Measurements from ENCODE around the gene GRIN3B.

GRIN3B gene

GRCh38 chr19:1046836-1047695, 46.8 kb downstream of the GRIN3B start:
- Histone ChIP-seq H3K4me3 (ENCODE audit: low read length) (no peak overlapping the region), H2AFZ (ENCODE audit: low read depth, low read length) (no peak overlapping the region), H3K9me3 (ENCODE audit: low read length) (peaks cover 3% of the 10 kb centered on the region), H3K27me3 (ENCODE audit: insufficient read depth, low read length) (no peaks in the 10 kb centered on the region), H3K36me3 (ENCODE audit: insufficient read depth, low read length) (no peaks in the 10 kb centered on the region), H3K4me1 (ENCODE audit: insufficient read depth, low read length) (no peaks in the 10 kb centered on the region)

- Histone ChIP-seq H3K36me3 (ENCODE audit: insufficient read depth, low read length) (no peaks in the 10 kb centered on the region), H2AFZ (ENCODE audit: low read depth, low read length) (no peak overlapping the region), H3K4me1 (ENCODE audit: insufficient read depth, low read length) (no peaks in the 10 kb centered on the region), H3K27me3 (ENCODE audit: insufficient read depth, low read length) (no peaks in the 10 kb centered on the region), H3K4me3 (ENCODE audit: low read length) (no peak overlapping the region), H3K9me3 (ENCODE audit: low read length) (peaks cover 3% of the 10 kb centered on the region)
Measured at GRCh38 chr19:1047696-1048147, 47.5 kb downstream of the GRIN3B start.

GRCh38 chr19:1049106-1049505, 48.9 kb downstream of the GRIN3B start:
- H3K27me3 ChIP-seq (ENCODE audit: insufficient read depth, low read length), result no peaks in the 10 kb centered on the region

GRCh38 chr19:1049800-1050199, 49.6 kb downstream of the GRIN3B start:
- Histone ChIP-seq H3K9me3 (ENCODE audit: low read length) (peaks cover 3% of the 10 kb centered on the region), H3K27me3 (ENCODE audit: insufficient read depth, low read length) (no peaks in the 10 kb centered on the region), H3K4me1 (ENCODE audit: insufficient read depth, low read length) (no peaks in the 10 kb centered on the region), H3K36me3 (ENCODE audit: insufficient read depth, low read length) (no peaks in the 10 kb centered on the region), H2AFZ (ENCODE audit: low read depth, low read length) (no peak overlapping the region), H3K4me3 (ENCODE audit: low read length) (no peak overlapping the region)

More at GRCh38 chr19:1049106-1049505, 48.9 kb downstream of the GRIN3B start:
- Histone ChIP-seq H3K4me3 (ENCODE audit: low read length) (no peak overlapping the region), H3K4me1 (ENCODE audit: insufficient read depth, low read length) (no peaks in the 10 kb centered on the region), H3K36me3 (ENCODE audit: insufficient read depth, low read length) (no peaks in the 10 kb centered on the region), H3K9me3 (ENCODE audit: low read length) (peaks cover 3% of the 10 kb centered on the region), H2AFZ (ENCODE audit: low read depth, low read length) (no peak overlapping the region)

- Histone ChIP-seq H3K4me1 (ENCODE audit: insufficient read depth, low read length) (no peaks in the 10 kb centered on the region), H3K4me3 (ENCODE audit: low read length) (no peak overlapping the region), H3K9me3 (ENCODE audit: low read length) (peaks cover 3% of the 10 kb centered on the region), H3K36me3 (ENCODE audit: insufficient read depth, low read length) (no peaks in the 10 kb centered on the region), H3K27me3 (ENCODE audit: insufficient read depth, low read length) (no peaks in the 10 kb centered on the region), H2AFZ (ENCODE audit: low read depth, low read length) (no peak overlapping the region)
Measured at GRCh38 chr19:1050989-1051788, 51.0 kb downstream of the GRIN3B start.

- no peak overlapping the region for H3K4me3 ChIP-seq (ENCODE audit: low read length)
- peaks cover 3% of the 10 kb centered on the region for H3K9me3 ChIP-seq (ENCODE audit: low read length)
- no peaks in the 10 kb centered on the region for H3K4me1 ChIP-seq (ENCODE audit: insufficient read depth, low read length)
- H3K27me3 ChIP-seq (ENCODE audit: insufficient read depth, low read length), result no peaks in the 10 kb centered on the region
- H2AFZ ChIP-seq (ENCODE audit: low read depth, low read length), result no peak overlapping the region
- H3K36me3 ChIP-seq (ENCODE audit: insufficient read depth, low read length), result no peaks in the 10 kb centered on the region
Measured at GRCh38 chr19:1051791-1052190, 51.6 kb downstream of the GRIN3B start.

- H3K9me3 ChIP-seq (ENCODE audit: low read length), result peaks cover 3% of the 10 kb centered on the region
- no peak overlapping the region for H2AFZ ChIP-seq (ENCODE audit: low read depth, low read length)
- no peaks in the 10 kb centered on the region for H3K36me3 ChIP-seq (ENCODE audit: insufficient read depth, low read length)
- H3K27me3 ChIP-seq (ENCODE audit: insufficient read depth, low read length), result no peaks in the 10 kb centered on the region
- H3K4me1 ChIP-seq (ENCODE audit: insufficient read depth, low read length), result no peaks in the 10 kb centered on the region
- H3K4me3 ChIP-seq (ENCODE audit: low read length), result no peak overlapping the region
Measured at GRCh38 chr19:1052349-1052975, 52.2 kb downstream of the GRIN3B start.

GRCh38 chr19:1053176-1054101, 53.2 kb downstream of the GRIN3B start:
- no peak overlapping the region for H3K4me3 ChIP-seq (ENCODE audit: low read length)
- H3K36me3 ChIP-seq (ENCODE audit: insufficient read depth, low read length), result no peaks in the 10 kb centered on the region
- H3K4me1 ChIP-seq (ENCODE audit: insufficient read depth, low read length), result no peaks in the 10 kb centered on the region
- no peak overlapping the region for H2AFZ ChIP-seq (ENCODE audit: low read depth, low read length)
- H3K27me3 ChIP-seq (ENCODE audit: insufficient read depth, low read length), result no peaks in the 10 kb centered on the region
- peaks cover 3% of the 10 kb centered on the region for H3K9me3 ChIP-seq (ENCODE audit: low read length)

- Histone ChIP-seq H3K27me3 (ENCODE audit: insufficient read depth, low read length) (no peaks in the 10 kb centered on the region), H3K9me3 (ENCODE audit: low read length) (peaks cover 3% of the 10 kb centered on the region), H2AFZ (ENCODE audit: low read depth, low read length) (no peak overlapping the region), H3K36me3 (ENCODE audit: insufficient read depth, low read length) (no peaks in the 10 kb centered on the region), H3K4me3 (ENCODE audit: low read length) (no peak overlapping the region), H3K4me1 (ENCODE audit: insufficient read depth, low read length) (no peaks in the 10 kb centered on the region)
Measured at GRCh38 chr19:1054102-1055027, 54.1 kb downstream of the GRIN3B start.

GRCh38 chr19:1055028-1055425, 54.8 kb downstream of the GRIN3B start:
- no peak overlapping the region for H2AFZ ChIP-seq (ENCODE audit: low read depth, low read length)
- no peaks in the 10 kb centered on the region for H3K4me1 ChIP-seq (ENCODE audit: insufficient read depth, low read length)
- H3K36me3 ChIP-seq (ENCODE audit: insufficient read depth, low read length), result no peaks in the 10 kb centered on the region
- no peak overlapping the region for H3K4me3 ChIP-seq (ENCODE audit: low read length)
- H3K27me3 ChIP-seq (ENCODE audit: insufficient read depth, low read length), result no peaks in the 10 kb centered on the region
- peaks cover 3% of the 10 kb centered on the region for H3K9me3 ChIP-seq (ENCODE audit: low read length)

GRCh38 chr19:1055886-1056620, 55.8 kb downstream of the GRIN3B start:
- Histone ChIP-seq H3K27me3 (ENCODE audit: insufficient read depth, low read length) (no peaks in the 10 kb centered on the region), H3K4me3 (ENCODE audit: low read length) (no peak overlapping the region), H3K4me1 (ENCODE audit: insufficient read depth, low read length) (no peaks in the 10 kb centered on the region), H3K36me3 (ENCODE audit: insufficient read depth, low read length) (no peaks in the 10 kb centered on the region), H2AFZ (ENCODE audit: low read depth, low read length) (no peak overlapping the region), H3K9me3 (ENCODE audit: low read length) (peaks cover 3% of the 10 kb centered on the region)

All from neuron (in vitro differentiated cells).